ENCODE data around the gene PAQR4.
A peak's percentile ranks its signal among the peaks of the same experiment; 100 is the strongest.

The PAQR4 gene

DNA sequence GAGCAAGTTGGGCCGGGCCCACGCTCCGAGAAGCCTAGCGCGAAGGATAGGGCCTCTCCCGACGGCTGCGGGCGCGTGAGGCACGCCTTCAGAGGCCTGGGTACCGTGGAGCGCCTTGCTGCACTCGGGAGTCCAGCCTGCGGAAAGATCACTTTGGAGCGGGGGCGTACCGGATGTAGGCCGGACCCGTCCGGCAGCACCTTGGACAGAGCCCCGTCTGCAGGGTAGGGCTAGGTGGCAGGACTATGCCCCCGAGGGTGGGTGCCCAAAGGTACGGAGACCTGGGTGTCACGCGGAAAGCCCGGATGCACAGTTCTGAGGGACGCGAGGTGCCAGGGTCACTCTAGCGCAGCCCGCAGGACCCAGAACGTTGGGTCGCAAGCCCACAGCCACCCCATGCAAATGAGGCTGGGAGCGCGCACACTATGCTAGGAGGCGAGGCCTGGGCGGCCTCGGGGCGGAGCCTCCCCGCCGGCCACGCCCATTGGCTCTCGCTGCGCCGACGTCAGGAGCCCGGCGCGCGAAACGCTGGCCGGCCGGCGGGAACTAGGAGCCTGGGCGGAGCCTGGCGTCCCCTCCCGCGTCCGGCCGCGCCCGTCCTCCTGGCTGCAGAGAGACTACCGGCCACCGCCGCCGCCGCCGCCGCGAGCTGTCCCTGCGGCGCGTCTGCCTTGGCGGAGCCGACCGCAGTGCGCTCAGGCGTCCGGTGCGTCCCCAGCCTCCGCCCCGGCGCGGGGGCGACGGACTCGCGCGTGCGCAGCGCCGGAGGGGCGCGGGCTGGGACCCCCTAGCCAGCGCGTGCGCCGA is at the start of gene PAQR4:
TSS of gene PAQR4 (plus strand) at position 611 of the 807 bp plus-strand sequence. CDS start 327 bp downstream, outside the sequence.
- peak within 1 kb of the TSS; percentile 61 for H3K4me3 ChIP-seq (ENCODE audit: control insufficient read depth, low read depth, low read length)
- TF ChIP-seq, protein P1, sequence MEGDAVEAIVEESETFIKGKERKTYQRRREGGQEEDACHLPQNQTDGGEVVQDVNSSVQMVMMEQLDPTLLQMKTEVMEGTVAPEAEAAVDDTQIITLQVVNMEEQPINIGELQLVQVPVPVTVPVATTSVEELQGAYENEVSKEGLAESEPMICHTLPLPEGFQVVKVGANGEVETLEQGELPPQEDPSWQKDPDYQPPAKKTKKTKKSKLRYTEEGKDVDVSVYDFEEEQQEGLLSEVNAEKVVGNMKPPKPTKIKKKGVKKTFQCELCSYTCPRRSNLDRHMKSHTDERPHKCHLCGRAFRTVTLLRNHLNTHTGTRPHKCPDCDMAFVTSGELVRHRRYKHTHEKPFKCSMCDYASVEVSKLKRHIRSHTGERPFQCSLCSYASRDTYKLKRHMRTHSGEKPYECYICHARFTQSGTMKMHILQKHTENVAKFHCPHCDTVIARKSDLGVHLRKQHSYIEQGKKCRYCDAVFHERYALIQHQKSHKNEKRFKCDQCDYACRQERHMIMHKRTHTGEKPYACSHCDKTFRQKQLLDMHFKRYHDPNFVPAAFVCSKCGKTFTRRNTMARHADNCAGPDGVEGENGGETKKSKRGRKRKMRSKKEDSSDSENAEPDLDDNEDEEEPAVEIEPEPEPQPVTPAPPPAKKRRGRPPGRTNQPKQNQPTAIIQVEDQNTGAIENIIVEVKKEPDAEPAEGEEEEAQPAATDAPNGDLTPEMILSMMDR (IDR thresholded peaks at IDR 0.05; ENCODE audit: control insufficient read depth, insufficient read depth, low read depth, low read length, missing control alignments): no peak
- DNase-seq (ENCODE audit: low read depth): peak; percentile 18

DNA sequence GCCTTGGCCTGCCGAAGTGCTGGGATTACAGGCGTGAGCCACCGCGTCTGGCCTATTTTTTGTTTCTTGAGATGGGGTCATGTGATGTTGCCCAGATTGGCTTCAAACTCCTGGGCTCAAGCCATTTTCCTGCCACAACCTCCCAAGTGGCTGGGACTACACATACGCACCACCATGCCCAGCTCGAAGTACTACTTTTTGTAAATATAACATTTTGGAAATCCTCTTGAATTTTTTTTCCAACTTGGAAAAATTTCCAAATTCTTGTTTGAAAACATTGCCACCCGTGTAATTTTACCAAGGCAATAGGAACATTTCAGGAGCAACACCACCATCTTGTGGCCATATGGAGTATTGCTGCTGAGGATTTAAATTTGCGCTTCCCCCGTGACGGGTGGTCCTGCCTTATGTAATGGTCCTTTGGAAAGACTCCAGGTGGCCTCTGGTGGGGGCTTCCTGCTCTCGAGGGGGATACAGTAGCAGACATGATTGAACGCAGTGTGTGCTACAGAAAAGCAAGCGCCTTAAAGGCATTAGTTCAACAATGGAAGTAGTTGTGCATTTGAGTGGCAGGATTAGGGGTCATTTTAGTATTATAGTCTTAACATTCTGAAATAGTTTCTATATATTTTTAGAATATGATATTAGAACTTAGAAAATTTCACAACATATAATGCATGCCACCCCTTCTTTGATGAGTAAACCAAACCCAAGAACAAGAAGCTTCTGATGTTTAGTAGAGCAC is 49.5 kb upstream of the PAQR4 start:
- no peak overlapping the region for H3K4me3 ChIP-seq (ENCODE audit: control insufficient read depth, low read depth, low read length)
- DNase-seq (ENCODE audit: low read depth): peak; percentile 34

DNA sequence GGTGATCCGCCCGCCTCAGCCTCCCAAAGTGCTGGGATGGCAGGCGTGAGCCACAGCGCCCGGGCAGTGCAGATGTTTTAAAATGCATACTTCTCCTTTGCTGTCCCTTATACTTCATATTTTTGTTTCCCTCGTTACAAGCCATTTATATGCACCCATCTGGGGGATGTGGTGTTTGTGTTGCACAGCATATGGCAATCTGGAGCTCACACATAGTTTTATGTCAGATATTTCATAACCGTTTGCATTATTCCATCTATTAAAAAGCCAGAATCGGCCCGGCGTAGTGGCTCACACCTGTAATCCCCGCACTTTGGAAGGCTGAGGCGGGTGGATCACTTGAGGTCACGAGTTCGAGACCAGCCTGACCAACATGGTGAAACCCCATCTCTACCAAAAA is 45.7 kb upstream of the PAQR4 start:
- TF ChIP-seq, protein P1 (IDR thresholded peaks at IDR 0.05; ENCODE audit: control insufficient read depth, insufficient read depth, low read depth, low read length, missing control alignments): no peak
- no peak overlapping the region for H3K4me3 ChIP-seq (ENCODE audit: control insufficient read depth, low read depth, low read length)
- no peak for DNase-seq (ENCODE audit: low read depth)

More for the DNA sequence above, 49.5 kb upstream of the PAQR4 start:
- TF ChIP-seq, protein P1 (IDR thresholded peaks at IDR 0.05; ENCODE audit: control insufficient read depth, insufficient read depth, low read depth, low read length, missing control alignments): peak; percentile 82

DNA sequence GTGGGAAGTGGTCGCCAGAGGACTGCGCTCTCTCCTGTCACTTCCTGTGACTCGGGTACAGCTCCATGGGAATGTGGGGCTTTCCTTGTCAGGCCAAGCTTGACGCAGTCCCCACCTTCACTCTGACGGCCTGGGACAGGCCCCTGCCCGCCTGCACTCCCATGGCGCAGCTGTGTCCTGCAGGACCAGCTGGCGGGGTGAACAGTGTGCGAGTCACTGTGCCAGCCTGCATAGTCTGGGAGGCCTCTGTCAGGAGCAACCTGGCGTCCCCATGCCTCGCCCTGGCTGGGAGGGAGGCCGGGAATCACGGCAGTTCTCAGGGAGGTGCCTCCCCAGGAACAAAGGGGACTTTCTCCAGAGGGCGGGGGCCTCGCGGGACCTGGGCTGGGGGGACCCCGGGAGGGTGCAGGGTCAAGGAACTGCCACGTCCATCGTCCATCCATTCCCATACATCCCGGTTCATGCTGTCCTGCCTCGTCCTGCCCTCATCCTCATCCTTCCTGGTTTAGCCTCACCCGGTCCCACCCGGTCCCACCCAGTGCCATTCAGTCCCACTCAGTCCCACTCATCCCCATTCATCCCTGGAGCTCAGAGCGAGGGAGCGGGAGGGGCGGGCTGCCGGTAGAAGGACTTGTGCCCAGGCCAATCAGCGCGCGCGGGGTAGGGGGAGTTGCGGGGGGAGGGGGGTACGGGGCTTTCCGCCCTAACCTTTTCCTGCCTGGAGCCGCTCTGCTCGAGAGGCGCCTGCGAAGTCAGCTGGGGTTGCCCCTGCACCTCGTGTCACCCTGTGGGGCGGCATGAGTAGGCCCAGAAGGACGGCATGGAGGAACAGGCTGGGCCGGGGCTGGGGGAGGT is 44.0 kb upstream of the PAQR4 start:
- DNase-seq (ENCODE audit: low read depth): no peak
- TF ChIP-seq, protein P1 (IDR thresholded peaks at IDR 0.05; ENCODE audit: control insufficient read depth, insufficient read depth, low read depth, low read length, missing control alignments): no peak
- H3K4me3 ChIP-seq (ENCODE audit: control insufficient read depth, low read depth, low read length): no peak overlapping the region

DNA sequence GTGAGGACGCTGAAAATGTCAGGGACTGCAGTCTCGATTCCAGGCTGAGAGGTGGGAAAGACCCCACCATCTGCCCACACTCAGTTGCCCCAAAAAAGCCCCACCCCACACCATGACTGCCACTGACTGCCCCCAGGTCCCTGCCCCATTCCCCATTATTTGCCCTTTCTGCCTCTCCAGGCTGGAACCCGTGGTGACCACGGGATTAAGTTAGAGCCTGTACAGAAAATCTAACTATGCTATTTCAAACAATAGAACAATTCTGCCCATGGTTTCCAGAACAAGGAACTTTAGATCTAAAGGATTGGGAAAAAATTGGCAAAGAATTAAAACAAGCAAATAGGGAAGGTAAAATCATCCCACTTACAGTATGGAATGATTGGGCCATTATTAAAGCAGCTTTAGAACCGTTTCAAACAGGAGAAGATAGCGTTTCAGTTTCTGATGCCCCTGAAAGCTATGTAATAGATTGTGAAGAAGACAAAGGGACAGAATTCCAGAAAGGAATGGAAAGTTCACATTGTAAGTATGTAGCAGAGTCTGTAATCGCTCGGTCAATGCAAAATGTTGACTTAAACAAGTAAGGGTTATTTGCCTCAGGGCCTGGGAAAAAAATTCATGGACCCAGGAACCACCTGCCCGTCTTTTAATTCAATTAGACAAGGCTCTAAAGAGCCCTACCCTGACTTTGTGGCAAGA is 43.0 kb upstream of the PAQR4 start:
- no peak overlapping the region for H3K4me3 ChIP-seq (ENCODE audit: control insufficient read depth, low read depth, low read length)
- no peak for DNase-seq (ENCODE audit: low read depth)
- TF ChIP-seq, protein P1 (IDR thresholded peaks at IDR 0.05; ENCODE audit: control insufficient read depth, insufficient read depth, low read depth, low read length, missing control alignments): no peak

DNA sequence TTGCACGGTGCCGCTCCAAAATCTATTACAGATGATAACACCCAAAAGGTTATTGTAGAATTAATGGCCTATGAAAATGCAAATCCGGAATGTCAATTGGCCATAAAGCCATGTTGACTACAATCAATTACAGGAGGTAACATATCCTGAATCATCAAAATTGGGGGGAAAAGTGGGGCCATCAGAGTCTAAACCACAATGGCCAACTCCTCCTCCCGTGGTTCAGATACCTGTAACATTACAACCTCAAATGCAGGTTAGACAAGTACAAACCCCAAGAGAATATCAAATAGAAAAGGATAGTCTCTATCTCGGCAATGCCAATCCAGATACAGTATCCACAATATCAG is 42.5 kb upstream of the PAQR4 start:
- TF ChIP-seq, protein P1 (IDR thresholded peaks at IDR 0.05; ENCODE audit: control insufficient read depth, insufficient read depth, low read depth, low read length, missing control alignments): no peak
- DNase-seq (ENCODE audit: low read depth): no peak
- H3K4me3 ChIP-seq (ENCODE audit: control insufficient read depth, low read depth, low read length): no peak overlapping the region
